SU-DHL-6 (cell line): ENCODE results near the gene GLYR1.

Source experiments
- H2AFZ ChIP-seq: fragments of 200-600 bp; sonication (generic); 2 replicates; pipeline ENCODE4 v1.6.1; 2014; ENCODE audit warnings: low read depth, mild to moderate bottlenecking, moderate library complexity, mixed read lengths, antibody characterized with exemption, low read length; ENCODE audit not compliant: severe bottlenecking
- H3F3A ChIP-seq: fragments of 200-600 bp; shearing (Covaris generic); 2 replicates; pipeline ENCODE4 v1.6.0; 2016; ENCODE audit warnings: antibody characterized with exemption, mild to moderate bottlenecking; ENCODE audit not compliant: insufficient read depth
- H3K27ac ChIP-seq: fragments of 200-600 bp; sonication (generic); 2 replicates; pipeline ENCODE4 v1.5.1; 2016; ENCODE audit warnings: low read depth, mild to moderate bottlenecking, low read length, moderate library complexity, mixed read lengths
- H3K27me3 ChIP-seq: fragments of 200-600 bp; sonication (generic), shearing (Covaris generic); 2 replicates; pipeline ENCODE4 v1.6.0; 2014; ENCODE audit warnings: mild to moderate bottlenecking, low read length
- H3K36me3 ChIP-seq: fragments of 200-600 bp; sonication (generic); 2 replicates; pipeline ENCODE4 v1.6.1; 2014; ENCODE audit warnings: mild to moderate bottlenecking, low read length, mixed read lengths
- H3K4me2 ChIP-seq: fragments of 300-600, 200-600 bp; shearing (Covaris generic), sonication (generic); 2 replicates; pipeline ENCODE4 v1.6.0; 2014; ENCODE audit warnings: low read length, low read depth, mild to moderate bottlenecking; ENCODE audit not compliant: poor library complexity, severe bottlenecking
- H3K4me3 ChIP-seq: fragments of 200-600 bp; sonication (generic); 2 replicates; pipeline ENCODE4 v1.5.1; 2014; ENCODE audit warnings: antibody characterized with exemption, low read length, mild to moderate bottlenecking, mixed read lengths; ENCODE audit not compliant: insufficient read depth, poor library complexity, severe bottlenecking
- H3K79me2 ChIP-seq: fragments of 200-600 bp; sonication (generic); 2 replicates; pipeline ENCODE4 v1.6.1; 2014; ENCODE audit warnings: mild to moderate bottlenecking, low read length, moderate library complexity; ENCODE audit not compliant: insufficient read depth
- H3K9ac ChIP-seq: fragments of 200-600 bp; sonication (generic); 2 replicates; pipeline ENCODE4 v1.7.0; 2014; ENCODE audit warnings: mild to moderate bottlenecking, low read length
- H3K9me2 ChIP-seq: fragments of 200-600 bp; sonication (generic); replicated peaks from 2 replicates; pipeline ENCODE4 v1.6.1; 2014; ENCODE audit warnings: low read length; ENCODE audit not compliant: insufficient read depth
- H3K9me3 ChIP-seq: fragments of 200-600 bp; sonication (generic); 2 replicates; pipeline ENCODE4 v1.6.1; 2014; ENCODE audit warnings: low read length, mixed read lengths; ENCODE audit not compliant: insufficient read depth
- H4K20me1 ChIP-seq: fragments of 200-600 bp; sonication (generic); 2 replicates; pipeline ENCODE4 v1.6.1; 2014; ENCODE audit warnings: low read depth, mild to moderate bottlenecking, antibody characterized with exemption, low read length, moderate library complexity, mixed read lengths
- CTCF ChIP-seq: fragments of 200-600 bp; sonication (generic); IDR thresholded peaks from one replicate; pipeline ENCODE4 v1.5.1; 2017; ENCODE audit warnings: antibody characterized with exemption, mild to moderate bottlenecking, low read length, moderate library complexity; ENCODE audit not compliant: insufficient read depth, poor library complexity, severe bottlenecking
- EZH2phosphoT487 ChIP-seq: fragments of 200-600 bp; sonication (generic), shearing (Covaris generic); conservative IDR thresholded peaks from 2 replicates; pipeline ENCODE4 v1.6.1; 2018; ENCODE audit warnings: mild to moderate bottlenecking, antibody characterized with exemption, low read length, moderate library complexity, mixed read lengths

GLYR1 gene

DNA sequence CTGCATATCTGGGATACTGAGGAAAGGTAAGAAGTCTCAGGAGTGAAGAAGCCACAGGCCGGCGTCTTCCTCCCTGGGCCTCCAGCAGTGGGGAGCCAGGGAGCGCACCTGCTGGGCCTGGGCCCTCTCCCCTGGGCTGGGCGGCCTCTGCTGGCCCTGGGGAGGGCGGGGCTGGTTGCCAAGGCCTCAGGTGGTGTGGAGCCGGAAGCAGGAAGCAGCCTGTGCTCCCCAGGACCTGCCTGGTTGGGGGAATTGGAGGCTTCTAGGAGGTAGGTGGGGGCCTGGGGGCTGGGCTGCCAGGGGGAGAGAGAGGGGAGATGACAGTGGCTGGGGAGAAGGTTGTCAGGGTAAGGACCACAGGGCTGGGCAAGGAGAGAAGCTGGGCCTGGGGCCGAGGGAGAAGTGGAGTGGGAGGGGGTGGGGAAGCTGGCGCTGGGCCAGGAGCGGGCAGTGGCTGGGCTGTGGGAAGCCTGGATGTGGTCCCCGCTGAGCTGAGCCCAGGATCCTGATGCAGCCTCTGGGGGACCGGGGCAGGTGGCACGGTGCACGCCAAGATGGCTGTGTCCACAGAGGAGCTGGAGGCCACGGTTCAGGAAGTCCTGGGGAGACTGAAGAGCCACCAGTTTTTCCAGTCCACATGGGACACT is 51.8 kb downstream of the GLYR1 start, which contains the start of gene SMIM22:
Gene SMIM22, plus strand, starts transcription at position 189 of the 647 bp plus-strand sequence. Its CDS starts 366 bp downstream, at position 555.
- no peaks in the 10 kb centered on the region for H3K79me2 ChIP-seq
- no peaks in the 10 kb centered on the region for H3F3A ChIP-seq
- no peaks in the 10 kb centered on the region for H3K36me3 ChIP-seq
- no peak within 1 kb of the TSS for H3K27ac ChIP-seq
- H3K9ac ChIP-seq = no peak within 1 kb of the TSS
- no peaks in the 10 kb centered on the region for H3K9me2 ChIP-seq
- no peaks in the 10 kb centered on the region for H4K20me1 ChIP-seq
- H3K9me3 ChIP-seq = no peaks in the 10 kb centered on the region
- H3K4me3 ChIP-seq = no peak within 1 kb of the TSS
- no peak within 1 kb of the TSS for H2AFZ ChIP-seq
- no peak within 1 kb of the TSS for H3K4me2 ChIP-seq
- TF ChIP-seq EZH2phosphoT487 = no peak
- no peak for TF ChIP-seq CTCF
- no peaks in the 10 kb centered on the region for H3K27me3 ChIP-seq

DNA sequence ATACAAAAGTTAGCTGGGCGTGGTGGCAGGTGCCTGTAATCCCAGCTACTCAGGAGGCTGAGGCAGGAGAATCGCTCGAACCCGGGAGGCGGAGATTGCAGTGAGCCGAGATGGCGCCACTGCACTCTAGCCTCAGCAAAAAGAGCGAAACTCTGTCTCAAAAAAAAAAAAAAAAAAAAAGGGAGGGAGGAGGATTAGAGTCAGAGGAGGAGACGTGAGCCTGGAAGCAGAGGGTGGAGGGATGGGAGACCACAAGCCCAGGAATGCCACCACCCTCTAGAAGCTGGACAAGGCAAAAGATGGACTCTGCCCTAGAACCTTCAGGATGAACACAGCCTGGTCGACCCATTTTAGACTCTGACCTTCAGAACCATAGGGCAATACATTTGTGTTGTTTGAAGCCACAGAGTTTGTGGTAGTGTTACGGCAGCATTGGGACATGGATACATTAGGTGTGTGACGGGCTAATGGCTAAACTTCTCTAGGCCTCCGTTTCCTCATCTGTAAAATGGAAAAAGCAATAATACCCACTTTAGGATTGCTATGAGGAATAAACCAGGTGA is 54.1 kb downstream of the GLYR1 start:
- Histone ChIP-seq H3K36me3 (no peaks in the 10 kb centered on the region), H4K20me1 (no peaks in the 10 kb centered on the region), H3K79me2 (no peaks in the 10 kb centered on the region), H3K9me3 (no peaks in the 10 kb centered on the region), H2AFZ (no peak overlapping the region), H3F3A (no peaks in the 10 kb centered on the region), H3K9ac (no peak overlapping the region), H3K27ac (no peak overlapping the region), H3K4me2 (no peak overlapping the region), H3K27me3 (no peaks in the 10 kb centered on the region), H3K4me3 (no peak overlapping the region), H3K9me2 (no peaks in the 10 kb centered on the region)
- TF ChIP-seq EZH2phosphoT487 = no peak
- no peak for TF ChIP-seq CTCF

- no peaks in the 10 kb centered on the region for H3K9me3 ChIP-seq
- no peaks in the 10 kb centered on the region for H4K20me1 ChIP-seq
- no peak overlapping the region for H3K4me2 ChIP-seq
- no peak overlapping the region for H2AFZ ChIP-seq
- H3K79me2 ChIP-seq = no peaks in the 10 kb centered on the region
- no peak overlapping the region for H3K4me3 ChIP-seq
- no peaks in the 10 kb centered on the region for H3K27me3 ChIP-seq
- TF ChIP-seq CTCF (no peak), EZH2phosphoT487 (no peak)
- no peaks in the 10 kb centered on the region for H3F3A ChIP-seq
- no peak overlapping the region for H3K9ac ChIP-seq
- H3K36me3 ChIP-seq = no peaks in the 10 kb centered on the region
- H3K9me2 ChIP-seq = no peaks in the 10 kb centered on the region
- H3K27ac ChIP-seq = no peak overlapping the region
Measured at GRCh38 chr16:4790871-4791270, 56.2 kb downstream of the GLYR1 start.
